GM12875 (cell line): ENCODE results near the gene CACNA1C.

Experiments used
- H3K4me3 ChIP-seq: one replicate; pipeline ENCODE4 v1.5.1; 2011; ENCODE audit warnings: low read depth, low read length, control low read depth
- TF ChIP-seq, protein P1 (sequence below): IDR thresholded peaks from 2 replicates; pipeline ENCODE4 v1.5.1; 2011; ENCODE audit warnings: low read depth, mild to moderate bottlenecking, control low read depth, inconsistent platforms, low read length, moderate library complexity, borderline replicate concordance; ENCODE audit not compliant: insufficient read depth

Gene CACNA1C

DNA sequence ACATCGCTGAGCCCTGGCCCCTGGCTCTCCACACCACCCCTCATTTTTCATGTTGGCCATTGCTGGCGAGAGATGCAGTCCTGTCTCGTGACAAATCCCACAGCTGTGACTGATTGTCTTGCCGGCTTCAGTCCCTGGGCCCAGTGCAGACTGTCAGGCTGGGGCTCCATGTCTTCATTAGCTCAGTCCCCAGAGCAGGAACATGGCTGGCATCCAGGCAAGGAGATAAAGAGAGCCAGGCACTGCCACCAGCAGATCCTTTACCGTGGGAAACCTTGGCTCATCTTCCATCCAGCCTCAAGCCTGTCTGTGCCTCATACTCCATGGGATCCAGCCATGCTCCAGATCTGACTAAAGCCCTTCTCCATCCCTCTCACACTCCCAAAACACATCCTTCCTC, 457.3 kb downstream of the CACNA1C start:
- TF ChIP-seq, protein P1, sequence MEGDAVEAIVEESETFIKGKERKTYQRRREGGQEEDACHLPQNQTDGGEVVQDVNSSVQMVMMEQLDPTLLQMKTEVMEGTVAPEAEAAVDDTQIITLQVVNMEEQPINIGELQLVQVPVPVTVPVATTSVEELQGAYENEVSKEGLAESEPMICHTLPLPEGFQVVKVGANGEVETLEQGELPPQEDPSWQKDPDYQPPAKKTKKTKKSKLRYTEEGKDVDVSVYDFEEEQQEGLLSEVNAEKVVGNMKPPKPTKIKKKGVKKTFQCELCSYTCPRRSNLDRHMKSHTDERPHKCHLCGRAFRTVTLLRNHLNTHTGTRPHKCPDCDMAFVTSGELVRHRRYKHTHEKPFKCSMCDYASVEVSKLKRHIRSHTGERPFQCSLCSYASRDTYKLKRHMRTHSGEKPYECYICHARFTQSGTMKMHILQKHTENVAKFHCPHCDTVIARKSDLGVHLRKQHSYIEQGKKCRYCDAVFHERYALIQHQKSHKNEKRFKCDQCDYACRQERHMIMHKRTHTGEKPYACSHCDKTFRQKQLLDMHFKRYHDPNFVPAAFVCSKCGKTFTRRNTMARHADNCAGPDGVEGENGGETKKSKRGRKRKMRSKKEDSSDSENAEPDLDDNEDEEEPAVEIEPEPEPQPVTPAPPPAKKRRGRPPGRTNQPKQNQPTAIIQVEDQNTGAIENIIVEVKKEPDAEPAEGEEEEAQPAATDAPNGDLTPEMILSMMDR = no peak
- H3K4me3 ChIP-seq = no peak overlapping the region

DNA sequence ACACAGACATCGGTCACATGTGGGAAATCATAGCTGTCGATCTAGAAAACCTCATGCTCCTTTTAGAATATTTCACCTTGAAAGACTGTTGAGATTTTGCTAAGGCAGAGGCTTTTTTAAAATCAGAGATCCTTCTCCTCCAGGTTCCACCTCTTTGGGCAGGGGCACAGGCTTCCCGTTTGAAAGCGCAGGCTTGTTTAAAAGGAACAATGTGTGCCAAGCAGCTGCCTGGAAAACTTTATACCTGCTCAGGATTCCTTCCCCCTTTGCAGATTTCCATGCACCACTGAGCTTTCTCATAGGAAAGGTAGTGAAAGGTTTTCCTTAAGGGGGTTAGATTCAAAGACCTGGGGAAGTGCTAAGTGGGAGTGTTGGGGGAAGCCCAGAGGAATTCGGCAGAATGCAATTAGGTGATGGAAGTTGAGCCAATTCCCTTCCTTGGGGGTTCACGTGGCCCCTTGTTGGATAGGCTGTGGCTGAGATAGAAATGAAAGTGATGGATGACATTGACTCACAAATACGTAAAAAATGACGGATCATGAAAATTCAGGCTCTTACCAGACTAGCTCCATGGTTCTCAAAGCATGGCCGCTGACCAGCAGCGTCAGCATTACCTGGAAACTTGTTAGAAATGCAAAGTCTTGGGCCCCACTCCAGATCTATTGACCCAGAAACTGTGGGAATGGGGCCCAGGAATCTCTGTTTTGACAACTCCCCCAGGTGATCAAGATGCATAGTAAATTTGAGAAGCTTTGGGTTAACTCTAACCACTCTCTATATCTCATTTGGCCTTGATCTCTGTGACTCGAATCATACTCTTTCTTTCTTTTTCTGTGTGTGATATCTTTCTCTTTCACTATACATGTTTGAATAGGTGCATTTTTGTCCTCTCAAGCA, 460.6 kb downstream of the CACNA1C start:
- no peak overlapping the region for H3K4me3 ChIP-seq
- TF ChIP-seq, protein P1 = no peak

DNA sequence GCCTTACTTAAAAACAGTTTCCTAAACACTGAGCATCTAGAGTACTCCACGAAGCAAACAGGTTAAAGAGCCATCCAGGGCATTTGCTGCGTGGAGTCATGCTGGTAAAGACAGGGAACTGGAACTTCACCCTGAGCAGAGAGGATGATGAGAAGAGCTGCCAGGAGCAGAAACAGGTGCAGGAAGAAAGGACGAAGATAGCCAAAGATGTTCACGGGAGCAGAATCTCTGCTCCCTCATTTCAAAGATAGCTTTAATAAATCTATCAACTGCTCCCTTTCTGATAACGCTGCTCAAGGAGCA, 461.2 kb downstream of the CACNA1C start:
- TF ChIP-seq, protein P1 = no peak
- H3K4me3 ChIP-seq = no peak overlapping the region

DNA sequence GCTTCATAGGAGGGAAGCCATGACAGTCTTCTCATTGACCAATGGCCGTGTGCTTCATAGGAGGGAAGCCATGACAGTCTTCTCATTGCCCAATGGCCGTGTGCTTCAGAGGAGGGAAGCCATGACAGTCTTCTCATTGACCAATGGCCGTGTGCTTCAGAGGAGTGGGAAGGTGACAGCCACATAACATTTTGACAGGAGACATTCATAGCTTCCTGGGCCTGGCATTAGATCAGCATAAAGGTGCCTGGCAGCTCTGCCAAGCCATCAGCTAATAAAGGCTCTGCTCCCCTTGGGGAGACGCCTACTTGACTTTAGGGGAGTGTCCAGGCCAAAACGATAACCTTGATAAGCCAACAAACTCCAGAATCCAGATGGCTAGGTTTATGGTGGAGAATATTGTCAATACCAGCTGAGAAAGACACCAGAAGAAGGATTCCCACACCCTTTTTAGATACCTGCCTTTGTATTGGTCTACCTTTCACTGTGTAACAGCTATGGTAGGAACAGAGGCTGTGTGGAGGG, 468.0 kb downstream of the CACNA1C start:
- H3K4me3 ChIP-seq = no peak overlapping the region
- TF ChIP-seq, protein P1 = no peak

DNA sequence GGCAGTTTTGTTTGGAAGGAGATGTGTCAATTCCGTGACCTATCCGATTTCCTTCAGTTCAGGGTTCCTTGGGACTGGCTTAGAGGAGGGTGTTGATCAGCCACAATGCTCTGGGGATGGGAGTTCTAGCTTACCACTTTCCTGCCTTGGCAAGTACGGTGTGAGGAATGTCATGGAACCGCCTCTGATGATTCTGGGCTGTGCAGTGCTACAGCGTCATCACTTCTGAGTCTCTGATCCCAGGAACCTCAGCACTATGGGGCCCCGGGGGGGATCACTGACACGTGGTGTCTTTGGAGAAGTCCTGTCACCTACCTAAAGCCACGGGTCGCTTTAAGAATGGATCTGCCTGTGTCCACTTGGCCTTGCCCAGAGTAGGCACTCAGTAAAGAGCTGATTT, 470.5 kb downstream of the CACNA1C start:
- no peak overlapping the region for H3K4me3 ChIP-seq
- TF ChIP-seq, protein P1 = no peak

DNA sequence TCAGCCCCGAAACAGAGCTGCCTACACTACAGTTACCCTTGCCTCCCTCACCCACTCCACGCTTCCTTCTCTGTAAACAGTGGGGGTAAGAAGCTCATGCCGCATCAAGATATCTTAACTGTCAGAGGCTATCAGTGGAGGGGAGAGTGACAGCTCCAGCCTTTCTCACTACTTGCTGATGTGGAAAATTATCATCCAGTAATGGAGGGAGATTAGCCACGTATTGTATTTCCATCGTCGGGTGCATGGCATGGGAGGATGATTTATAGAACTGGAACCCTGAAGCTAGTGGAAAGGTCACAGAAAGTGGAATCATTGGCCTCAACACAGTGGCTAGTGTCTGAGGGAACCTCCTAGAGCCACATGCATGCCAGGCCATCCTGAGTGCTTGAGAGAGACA, 471.1 kb downstream of the CACNA1C start:
- TF ChIP-seq, protein P1 = no peak
- no peak overlapping the region for H3K4me3 ChIP-seq

DNA sequence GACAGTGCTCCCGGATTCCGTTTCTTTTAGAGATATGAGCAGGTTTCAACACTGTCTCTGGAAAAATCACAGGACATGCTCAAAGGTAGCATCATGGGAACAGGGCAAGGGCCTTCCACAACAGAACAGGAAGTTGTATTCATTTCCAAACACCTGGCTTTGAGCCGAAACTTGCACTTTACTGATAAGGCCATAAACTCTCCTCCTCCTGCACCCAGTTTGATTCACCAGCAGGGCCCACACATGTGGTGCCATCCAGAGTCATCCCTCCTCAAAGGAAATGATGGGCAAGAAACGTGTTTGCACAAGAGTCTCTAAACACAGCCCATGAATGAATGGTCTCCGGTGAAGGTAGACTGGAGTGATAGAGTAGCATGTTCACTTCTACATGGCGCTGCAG, 473.6 kb downstream of the CACNA1C start:
- TF ChIP-seq, protein P1 = no peak
- no peak overlapping the region for H3K4me3 ChIP-seq
